ENCODE measurements around the gene PIP4P1. TPM values are rescaled to one million over a fixed set of nuclear protein-coding genes. Genes with fewer than 3 reads are reported as not detected.
"Not testable (repeated sequence)": the region's sequence is repeated elsewhere in the genome, so short reads cannot be mapped to it uniquely, and the experiment has no call there.

The PIP4P1 gene
- total and polyA plus RNA-seq, 9 of the 15 experiments (the other 6 are each of a cell fraction or from before 2014, with no cell fraction given) = 5.3 to 20.9 (median 10.7) TPM

DNA sequence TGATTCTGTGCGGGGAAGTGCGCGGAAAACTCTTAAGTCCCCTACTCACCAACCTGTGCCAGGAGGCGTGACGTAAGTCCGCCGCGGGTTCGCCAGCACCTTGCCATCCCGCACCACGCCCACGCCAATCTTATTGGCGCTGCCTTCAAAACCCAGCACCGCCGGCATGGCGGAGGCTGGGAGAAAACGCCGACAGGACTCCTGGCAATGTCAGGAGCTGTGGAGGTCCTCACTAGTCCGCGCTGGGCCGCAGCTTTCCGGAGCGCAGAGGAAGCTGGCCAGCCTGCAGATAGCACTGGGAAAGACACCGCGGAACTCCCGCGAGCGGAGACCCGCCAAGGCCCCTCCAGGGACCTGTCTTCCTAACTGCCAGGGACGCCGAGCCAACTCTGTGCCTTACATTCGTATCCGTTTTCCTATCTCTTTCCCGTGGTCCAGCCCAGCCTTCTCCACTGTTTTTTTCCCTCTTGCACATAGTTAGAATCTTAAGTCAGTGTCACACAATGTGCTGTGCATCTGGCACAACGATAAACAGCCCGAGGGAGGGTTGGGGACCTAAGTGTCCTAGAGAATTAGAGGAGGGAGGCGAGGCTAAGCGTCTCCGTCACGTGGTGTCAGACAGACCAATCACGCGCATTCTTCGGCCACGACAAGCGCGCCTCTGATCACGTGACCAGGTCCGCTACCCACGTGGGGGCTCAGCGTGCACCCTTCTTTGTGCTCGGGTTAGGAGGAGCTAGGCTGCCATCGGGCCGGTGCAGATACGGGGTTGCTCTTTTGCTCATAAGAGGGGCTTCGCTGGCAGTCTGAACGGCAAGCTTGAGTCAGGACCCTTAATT lies 6.5 kb downstream of the PIP4P1 start, which contains the start of the genes APEX1 and OSGEP (continued):
- TF ChIP-seq ZNF707 (CRISPR knock-in tag; conservative IDR thresholded peaks at IDR 0.05) (no peak), CBX3 (IDR thresholded peaks at IDR 0.05; ENCODE audit: borderline replicate concordance in 1 of 2, low read length in 2 of 2) (peak in 1 of 2 experiments; percentile 46; a peak in 1 of 3 replicates), LEF1 (IDR thresholded peaks at IDR 0.05) (0 out of 2 replicates have a peak, but pooled peaks have one; percentile 50)
- TF ChIP-seq, protein P1, sequence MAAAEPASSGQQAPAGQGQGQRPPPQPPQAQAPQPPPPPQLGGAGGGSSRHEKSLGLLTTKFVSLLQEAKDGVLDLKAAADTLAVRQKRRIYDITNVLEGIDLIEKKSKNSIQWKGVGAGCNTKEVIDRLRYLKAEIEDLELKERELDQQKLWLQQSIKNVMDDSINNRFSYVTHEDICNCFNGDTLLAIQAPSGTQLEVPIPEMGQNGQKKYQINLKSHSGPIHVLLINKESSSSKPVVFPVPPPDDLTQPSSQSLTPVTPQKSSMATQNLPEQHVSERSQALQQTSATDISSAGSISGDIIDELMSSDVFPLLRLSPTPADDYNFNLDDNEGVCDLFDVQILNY (CRISPR knock-in tag; IDR thresholded peaks at IDR 0.05) = 0 out of 2 replicates have a peak, but pooled peaks have one; percentile 1

DNA sequence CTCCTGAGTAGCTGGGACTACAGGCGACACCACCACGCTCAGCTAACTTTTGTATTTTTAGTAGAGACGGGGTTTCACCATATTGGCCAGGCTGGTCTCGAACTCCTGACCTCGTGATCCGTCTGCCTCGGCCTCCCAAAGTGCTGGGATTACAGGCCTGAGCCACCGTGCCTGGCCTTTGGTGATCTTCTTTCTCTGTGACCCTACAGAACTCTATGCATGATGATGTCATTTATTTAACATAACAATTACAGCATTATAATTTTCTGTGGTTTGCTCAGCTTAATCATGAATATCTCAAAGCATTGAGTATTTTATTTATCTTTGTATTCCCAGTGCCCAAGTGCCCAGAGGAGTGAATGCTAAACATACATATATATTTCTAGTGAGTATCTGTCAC lies 8.4 kb downstream of the PIP4P1 start:
- intact Hi-C loops (cut with micrococcal nuclease) = not testable (repeated sequence)

More for the DNA sequence above, 8.4 kb downstream of the PIP4P1 start:
- H3K9me1 ChIP-seq (ENCODE audit: control insufficient read depth, insufficient read depth, low read length); H4K20me1 ChIP-seq (replicated peaks; ENCODE audit: control insufficient read depth, insufficient read depth, low read length); H3K9ac ChIP-seq (ENCODE audit: insufficient read depth in 1 of 2, low read depth in 2 of 2, low read length in 2 of 2); ATAC-seq; H2AFZ ChIP-seq (ENCODE audit: low read depth, low read length); H3K9me3 ChIP-seq (replicated peaks; ENCODE audit: control insufficient read depth, insufficient read depth, low read depth, low read length); H3K4me3 ChIP-seq; DNase-seq (ENCODE audit: extremely low read depth in 1 of 4, low spot score in 3 of 4); FAIRE-seq; H3K27me3 ChIP-seq (ENCODE audit: control insufficient read depth in 2 of 2, insufficient read depth in 2 of 2, low read length in 2 of 2); BruUV-seq (replicated peaks); H3K27ac ChIP-seq (ENCODE audit: extremely low read depth, low read depth, low read length); in situ Hi-C loops (cut with MboI); CTCF ChIA-PET (ENCODE audit: low intra/inter-chr PET ratio); H3K4me2 ChIP-seq (ENCODE audit: insufficient read depth, low read length): not testable (repeated sequence)
- peaks cover 46% of the 10 kb centered on the region for H3K79me2 ChIP-seq (ENCODE audit: control insufficient read depth, insufficient read depth, low read length)
- H3K36me3 ChIP-seq (ENCODE audit: control insufficient read depth, insufficient read depth, low read length) = peaks cover 66% of the 10 kb centered on the region
- WGBS (ENCODE audit: insufficient coverage, low coverage, missing lambda C conversion rate) = 92% methylated on average over 5 of the region's 8 CpGs
- POLR2A ChIA-PET = interaction anchor here (0.7 to 1.0 kb wide), 2 partner anchors 9 to 126 kb away, joined by 3 read pairs; no protein-coding TSS in a partner anchor
- peaks cover 10 to 15% of the 10 kb centered on the region in 2 experiments; a peak in 4 of 5 replicates for H3K4me1 ChIP-seq (replicated peaks in 1 of 2; ENCODE audit: control insufficient read depth in 2 of 2, insufficient read depth in 2 of 2, low read length in 2 of 2)
